T-helper 17 cell (primary cell): ENCODE data around the gene PSAPL1. TPM values are rescaled to one million over a fixed set of nuclear protein-coding genes. Genes with fewer than 3 reads are reported as not detected.

Experiments
- ATAC-seq: fragments of 150-1000 bp; cut with Tn5 transposase; 2 replicates; pipeline ENCODE4 v1.10.0; 2021; ENCODE audit warnings: mild to moderate bottlenecking, moderate library complexity
- DNase-seq, 3 donors: peaks; one replicate each; pipeline versions ENCODE4 v3.0.0 to v3.0.0-alpha.2; 2020 to 2021
- H3K9me3 ChIP-seq: one replicate; pipeline ENCODE4 v1.7.0; 2013; ENCODE audit warnings: low read length, mild to moderate bottlenecking; ENCODE audit not compliant: control insufficient read depth, poor library complexity, severe bottlenecking
- H3K27ac Mint-ChIP-seq: one replicate; pipeline ENCODE4 v1.8.0; 2022; ENCODE audit warnings: mild to moderate bottlenecking, moderate library complexity, mixed read lengths
- H3K27me3 Mint-ChIP-seq: one replicate; pipeline ENCODE4 v1.8.0; 2022; ENCODE audit warnings: mixed read lengths
- H3K36me3 Mint-ChIP-seq: one replicate; pipeline ENCODE4 v1.8.0; 2022; ENCODE audit warnings: low read depth, mixed read lengths
- H3K4me1 Mint-ChIP-seq: one replicate; pipeline ENCODE4 v1.8.0; 2022; ENCODE audit warnings: mild to moderate bottlenecking, mixed read lengths
- H3K4me3 Mint-ChIP-seq: one replicate; pipeline ENCODE4 v1.8.0; 2022; ENCODE audit warnings: mild to moderate bottlenecking, moderate library complexity, mixed read lengths
- total RNA-seq, 4 donors: library from RNA in 2 of 4; stranded (reverse) in 2 of 4; gene quantifications; one replicate each; pipeline ENCODE4 v1.2.3 and lab custom pipeline; 2022 to 2026

The PSAPL1 gene
- total RNA-seq, 2 donors from 2014 or later, result not detected

DNA sequence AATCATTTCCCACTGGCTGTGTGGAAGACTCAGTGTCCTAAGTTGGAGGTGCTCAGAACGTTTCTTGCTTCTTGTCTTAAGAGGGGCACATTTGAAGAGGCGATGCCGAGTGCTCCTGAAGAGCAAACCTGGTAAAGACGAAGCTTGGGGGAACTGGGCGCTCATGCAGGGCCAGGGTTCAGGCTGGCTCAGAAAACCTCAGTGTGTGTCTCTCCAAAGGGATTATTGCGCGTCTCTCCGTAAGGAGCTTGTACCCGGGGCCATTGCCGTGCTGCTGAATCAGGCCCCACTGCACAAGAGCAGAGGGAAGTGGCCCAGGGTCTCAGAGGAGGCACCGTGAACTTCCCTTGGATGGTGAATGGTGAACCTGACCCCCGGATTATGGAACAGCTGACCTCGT is 44.4 kb downstream of the PSAPL1 start:
- Mint-ChIP-seq H3K27ac (no peak overlapping the region), H3K27me3 (peaks cover 27% of the 10 kb centered on the region), H3K4me1 (no peaks in the 10 kb centered on the region), H3K4me3 (no peak overlapping the region), H3K36me3 (no peaks in the 10 kb centered on the region)
- DNase-seq (no peak), ATAC-seq (no peak)
- H3K9me3 ChIP-seq, result no peaks in the 10 kb centered on the region

DNA sequence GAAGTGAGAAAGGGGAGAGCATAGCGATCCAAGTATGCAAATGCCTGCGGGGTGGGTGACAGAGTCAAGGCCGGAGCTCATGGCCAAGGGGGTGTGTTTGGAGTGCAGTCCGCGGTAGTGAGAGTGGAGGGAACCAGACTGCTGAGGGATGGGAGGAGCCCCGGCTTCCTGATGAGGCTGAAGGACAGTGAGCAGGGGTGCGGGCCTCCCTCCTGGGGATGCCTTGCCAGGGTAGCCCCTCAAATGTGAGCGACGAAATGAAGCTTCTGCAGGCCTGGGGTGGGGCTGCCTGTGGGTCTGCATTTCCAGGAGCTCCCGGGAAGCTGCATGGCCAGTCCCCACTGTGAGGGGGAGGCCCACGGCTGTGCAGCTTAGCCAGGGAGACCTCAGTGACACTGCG is 45.0 kb downstream of the PSAPL1 start:
- DNase-seq, result no peak

DNA sequence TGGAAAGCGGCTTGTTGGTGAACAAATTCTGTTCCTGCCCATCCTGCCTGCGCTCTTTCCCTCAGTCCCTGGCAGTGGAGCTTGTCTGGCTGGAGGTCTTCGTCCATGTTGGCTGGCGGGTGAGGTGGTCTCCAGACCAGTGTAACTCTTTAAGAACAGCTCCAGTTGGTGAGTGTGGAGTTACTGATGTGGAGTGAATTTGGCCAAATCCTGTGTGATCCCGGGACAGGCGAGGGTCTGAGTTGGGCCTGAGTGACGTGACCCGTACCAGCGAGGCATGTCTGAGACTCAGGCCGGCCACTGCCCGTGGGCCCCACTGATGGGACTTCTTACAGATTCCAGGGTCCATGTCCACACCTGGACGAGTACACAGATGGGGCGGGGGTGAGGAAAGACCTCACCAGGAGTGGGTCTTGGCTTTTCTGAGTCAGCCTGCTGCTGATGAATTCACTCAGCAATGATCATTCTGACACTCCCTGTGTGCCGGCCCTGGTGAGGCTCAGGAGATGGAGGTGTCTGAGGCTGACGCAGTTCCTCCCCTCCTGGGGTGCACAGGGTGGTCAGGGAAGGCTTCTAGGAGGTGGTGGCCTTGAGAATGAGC is 45.5 kb downstream of the PSAPL1 start:
- no peaks in the 10 kb centered on the region for H3K9me3 ChIP-seq
- no peak overlapping the region for H3K27ac Mint-ChIP-seq
- no peak overlapping the region for H3K4me3 Mint-ChIP-seq
- H3K4me1 Mint-ChIP-seq, result no peaks in the 10 kb centered on the region
- ATAC-seq (no peak), DNase-seq (no peak)
- no peaks in the 10 kb centered on the region for H3K36me3 Mint-ChIP-seq
- peaks cover 27% of the 10 kb centered on the region for H3K27me3 Mint-ChIP-seq

More for the DNA sequence above, 45.0 kb downstream of the PSAPL1 start:
- no peak overlapping the region for H3K27ac Mint-ChIP-seq
- no peaks in the 10 kb centered on the region for H3K9me3 ChIP-seq
- H3K4me3 Mint-ChIP-seq, result no peak overlapping the region
- no peaks in the 10 kb centered on the region for H3K36me3 Mint-ChIP-seq
- no peak for ATAC-seq
- H3K4me1 Mint-ChIP-seq, result no peaks in the 10 kb centered on the region
- H3K27me3 Mint-ChIP-seq, result peaks cover 27% of the 10 kb centered on the region

DNA sequence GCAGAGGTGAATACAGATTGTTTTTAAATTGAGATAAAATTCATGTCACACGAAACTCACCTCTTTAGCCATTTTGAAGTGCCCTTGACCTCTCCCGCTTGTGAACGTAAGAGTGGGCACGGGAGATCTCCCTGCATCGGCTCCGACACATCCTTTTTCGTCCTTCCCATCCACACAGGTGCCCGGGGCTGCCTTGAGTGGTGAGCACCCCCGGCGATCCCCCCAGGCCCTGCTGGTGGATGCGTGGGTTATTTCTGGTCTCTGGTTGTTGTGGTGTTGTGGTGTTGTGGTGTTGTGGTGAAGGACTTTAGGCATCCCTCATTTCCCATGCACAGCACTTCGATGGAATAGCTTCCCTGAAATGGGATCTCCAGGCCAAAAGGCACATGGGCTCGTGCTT is 46.1 kb downstream of the PSAPL1 start:
- ATAC-seq (no peak), DNase-seq (no peak)
- H3K27ac Mint-ChIP-seq, result no peak overlapping the region
- peaks cover 24% of the 10 kb centered on the region for H3K27me3 Mint-ChIP-seq
- H3K4me1 Mint-ChIP-seq, result no peaks in the 10 kb centered on the region
- H3K36me3 Mint-ChIP-seq, result no peaks in the 10 kb centered on the region
- no peak overlapping the region for H3K4me3 Mint-ChIP-seq
- H3K9me3 ChIP-seq, result no peaks in the 10 kb centered on the region

DNA sequence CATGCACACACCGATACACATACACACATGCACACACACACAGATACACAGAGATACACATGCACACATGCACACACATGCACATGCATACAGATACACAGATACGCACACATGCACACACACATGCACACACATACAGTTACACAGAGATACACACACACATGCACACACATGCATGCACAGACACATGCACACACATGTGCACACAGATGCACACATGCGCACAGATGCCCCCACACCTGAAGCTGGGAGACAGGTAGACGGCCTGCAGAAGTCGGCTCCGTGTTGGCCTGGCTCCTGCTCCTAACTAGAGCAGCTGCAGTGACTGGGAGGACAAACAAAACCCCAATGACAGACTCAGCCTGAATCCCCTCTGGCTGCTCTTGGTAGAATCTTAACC is 46.8 kb downstream of the PSAPL1 start:
- Mint-ChIP-seq H3K4me3 (no peak overlapping the region), H3K36me3 (no peaks in the 10 kb centered on the region), H3K27me3 (peaks cover 17% of the 10 kb centered on the region), H3K4me1 (no peaks in the 10 kb centered on the region), H3K27ac (no peak overlapping the region)
- no peaks in the 10 kb centered on the region for H3K9me3 ChIP-seq
- ATAC-seq (no peak), DNase-seq (no peak)

DNA sequence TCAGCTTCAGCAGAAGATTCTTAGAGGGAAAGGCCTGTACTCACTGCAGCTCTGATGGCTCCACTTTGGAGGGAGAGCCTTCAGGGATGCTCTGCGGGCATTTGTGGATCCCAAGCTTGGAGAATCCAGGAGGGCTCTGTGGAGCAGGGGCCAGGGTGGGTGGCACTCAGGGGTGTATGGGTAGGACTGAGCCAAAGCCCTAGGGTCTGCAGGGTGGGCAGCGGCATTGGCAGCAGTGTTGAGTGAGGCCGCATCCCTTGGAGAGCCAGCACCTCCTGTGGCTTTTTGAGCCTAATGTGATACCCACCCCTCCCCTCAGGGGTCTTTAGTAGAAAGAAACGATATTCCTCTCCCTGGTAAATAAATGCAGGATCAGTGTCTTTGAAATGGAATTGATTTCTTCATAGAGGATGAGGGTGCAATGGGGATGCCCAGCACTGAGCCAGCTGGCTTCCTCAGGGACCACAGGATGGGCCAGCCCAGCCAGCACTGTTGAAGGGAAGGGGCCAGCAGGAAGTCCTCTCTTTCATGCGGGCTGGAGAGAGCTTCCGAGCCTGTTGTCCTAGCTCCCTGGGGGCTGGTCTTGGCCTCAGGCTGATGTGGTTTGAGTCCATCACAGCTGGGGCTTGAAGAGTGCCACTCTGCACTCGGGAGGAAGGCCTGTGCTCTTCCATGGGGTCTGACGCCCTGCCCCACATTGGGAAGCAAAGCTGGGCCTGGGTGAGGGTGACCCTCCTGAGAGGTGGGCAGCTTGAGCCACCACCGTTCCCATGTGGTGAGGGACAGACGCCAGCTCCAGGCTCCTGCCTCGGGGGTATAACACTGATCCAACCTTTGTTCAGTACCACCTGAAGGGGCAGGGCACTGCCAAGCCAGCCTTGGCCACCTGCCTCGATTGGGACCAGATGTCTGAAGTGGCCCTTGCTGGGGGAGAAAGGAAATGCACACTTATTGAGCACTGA is 49.5 kb downstream of the PSAPL1 start:
- Mint-ChIP-seq H3K27ac (no peak overlapping the region), H3K27me3 (peaks cover 21% of the 10 kb centered on the region), H3K36me3 (no peaks in the 10 kb centered on the region), H3K4me3 (no peak overlapping the region), H3K4me1 (peaks cover 2% of the 10 kb centered on the region)
- no peak for DNase-seq
- no peak for ATAC-seq
- no peaks in the 10 kb centered on the region for H3K9me3 ChIP-seq

DNA sequence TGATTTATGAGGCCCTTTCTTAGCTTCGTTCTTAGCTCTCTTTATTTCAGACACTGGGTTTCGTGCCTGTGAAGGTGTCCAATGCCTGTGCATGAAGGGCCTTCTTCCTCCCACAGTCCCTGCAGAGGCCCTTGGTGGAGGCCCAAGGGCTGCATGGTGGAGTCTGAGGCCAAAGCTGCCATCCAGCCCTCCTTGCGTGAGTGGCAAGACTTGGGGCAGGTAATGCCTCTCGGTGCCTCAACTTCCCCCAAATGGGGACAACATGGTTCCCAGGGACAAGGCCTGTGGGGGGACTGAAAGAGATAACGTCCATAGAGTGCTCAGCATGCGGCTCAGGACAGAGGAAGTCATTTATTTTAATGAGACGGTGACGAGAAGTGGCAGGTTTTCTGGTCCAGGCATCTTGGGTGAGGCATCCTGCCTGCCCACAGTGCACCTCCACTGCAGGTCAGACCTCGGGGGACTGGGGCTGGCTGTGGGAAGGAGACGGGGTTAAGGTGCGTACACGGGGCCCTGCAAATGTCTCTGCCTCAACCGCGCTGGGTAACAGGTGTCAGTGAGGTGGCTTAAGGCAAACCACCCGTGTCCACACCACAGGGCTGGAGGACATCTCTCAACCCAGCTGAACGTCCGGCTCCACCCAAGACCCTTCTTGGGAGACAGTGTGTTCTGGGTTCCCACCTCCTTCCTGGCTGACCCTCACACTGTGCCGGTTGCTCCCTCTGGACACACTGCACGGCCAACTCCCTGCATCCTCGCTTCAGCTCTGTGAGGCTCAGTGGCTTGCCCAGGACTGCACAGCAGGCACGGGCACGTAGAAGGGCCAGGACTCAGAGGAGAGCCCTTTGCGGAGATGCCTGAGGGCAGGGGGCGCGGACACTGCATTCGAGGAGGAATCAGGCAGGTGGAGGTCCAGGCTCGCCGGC is 50.5 kb downstream of the PSAPL1 start:
- H3K9me3 ChIP-seq, result no peaks in the 10 kb centered on the region
- Mint-ChIP-seq H3K4me1 (peaks cover 2% of the 10 kb centered on the region), H3K36me3 (no peaks in the 10 kb centered on the region), H3K27me3 (peaks cover 22% of the 10 kb centered on the region), H3K27ac (no peak overlapping the region), H3K4me3 (no peak overlapping the region)
- ATAC-seq, result no peak
- DNase-seq, result no peak

DNA sequence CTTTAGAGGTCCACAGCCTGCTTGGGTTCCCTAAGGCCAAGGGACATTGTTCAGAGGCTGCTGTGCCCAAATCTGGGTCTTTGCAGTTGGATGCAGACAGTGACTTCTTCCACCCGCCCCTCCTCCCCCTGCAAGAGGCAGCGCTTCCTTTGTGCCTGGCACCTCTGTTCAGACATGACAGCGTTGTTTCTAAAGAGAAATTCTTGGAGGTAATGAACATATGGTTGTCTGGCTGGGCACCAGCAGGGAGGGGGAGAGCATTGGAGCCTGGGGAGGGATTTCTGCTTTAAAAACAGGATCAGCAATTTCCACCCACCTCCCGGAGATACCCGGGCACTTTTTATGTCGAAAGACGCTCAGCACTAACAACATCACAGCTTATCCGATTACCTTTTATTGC is 51.5 kb downstream of the PSAPL1 start:
- no peak for DNase-seq
- no peak for ATAC-seq
- H3K27ac Mint-ChIP-seq, result no peak overlapping the region
- H3K9me3 ChIP-seq, result no peaks in the 10 kb centered on the region
- H3K4me3 Mint-ChIP-seq, result no peak overlapping the region
- peaks cover 31% of the 10 kb centered on the region for H3K27me3 Mint-ChIP-seq
- no peaks in the 10 kb centered on the region for H3K36me3 Mint-ChIP-seq
- H3K4me1 Mint-ChIP-seq, result peaks cover 2% of the 10 kb centered on the region

DNA sequence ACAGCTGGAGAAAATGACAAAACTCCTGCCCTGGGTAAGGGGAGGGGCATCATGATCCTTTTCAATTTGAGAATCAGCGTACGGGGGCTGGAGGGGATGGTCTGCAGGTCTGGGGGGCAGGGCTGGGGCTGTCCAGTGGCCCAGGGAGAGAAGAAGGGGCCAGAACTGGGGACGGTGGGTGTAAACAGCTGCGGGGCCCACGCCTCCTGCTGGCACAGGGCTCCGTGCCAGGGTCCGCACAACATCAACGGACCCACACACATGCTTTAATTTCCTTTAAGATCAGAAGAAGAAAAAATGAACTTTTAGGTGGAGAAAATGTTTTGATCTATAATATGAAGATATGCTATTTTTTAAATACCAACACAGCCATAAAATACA is 52.1 kb downstream of the PSAPL1 start:
- no peak for DNase-seq
- Mint-ChIP-seq H3K36me3 (no peaks in the 10 kb centered on the region), H3K27ac (no peak overlapping the region), H3K4me1 (peaks cover 2% of the 10 kb centered on the region), H3K27me3 (peaks cover 37% of the 10 kb centered on the region), H3K4me3 (no peak overlapping the region)
- H3K9me3 ChIP-seq, result no peaks in the 10 kb centered on the region
- ATAC-seq, result no peak

DNA sequence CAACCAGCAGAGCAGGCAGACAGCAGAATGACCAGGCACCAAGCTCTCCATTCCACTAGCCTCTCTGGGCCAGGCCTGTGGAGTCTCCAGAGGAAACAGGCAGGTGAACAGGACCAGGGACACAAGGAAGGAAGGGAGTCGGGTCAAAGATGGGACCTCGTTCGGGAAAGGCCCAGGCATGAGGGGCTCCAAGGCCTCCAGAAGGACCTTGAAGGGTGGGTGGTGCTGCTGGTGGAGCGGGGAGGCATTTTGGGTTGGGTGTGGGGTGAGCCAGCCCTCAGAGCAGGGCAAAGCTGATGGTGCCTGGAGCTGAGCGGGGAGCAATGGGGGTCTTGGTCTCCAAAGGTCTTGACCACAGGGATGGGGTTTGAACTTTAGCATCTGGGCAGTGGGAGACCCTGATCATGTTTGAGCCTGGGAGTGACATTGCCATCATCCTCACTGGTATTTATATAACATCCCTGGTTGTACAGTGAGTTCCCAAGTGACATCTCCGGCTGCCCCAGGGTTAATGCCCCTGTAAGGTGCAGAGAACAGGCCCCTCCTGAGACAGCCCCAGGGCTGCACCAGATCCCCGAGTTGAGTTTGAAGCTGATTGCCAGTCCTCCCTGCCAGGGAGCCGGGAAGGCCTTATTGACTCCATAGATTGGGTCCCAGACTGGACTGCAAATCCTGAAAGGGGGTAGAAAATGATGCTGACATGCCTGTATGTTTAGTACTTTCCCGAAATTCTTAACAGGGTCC is 52.7 kb downstream of the PSAPL1 start:
- Mint-ChIP-seq H3K27me3 (peaks cover 43% of the 10 kb centered on the region), H3K4me3 (no peak overlapping the region), H3K27ac (no peak overlapping the region), H3K36me3 (no peaks in the 10 kb centered on the region), H3K4me1 (peaks cover 2% of the 10 kb centered on the region)
- DNase-seq (no peak), ATAC-seq (no peak)
- H3K9me3 ChIP-seq, result no peaks in the 10 kb centered on the region

DNA sequence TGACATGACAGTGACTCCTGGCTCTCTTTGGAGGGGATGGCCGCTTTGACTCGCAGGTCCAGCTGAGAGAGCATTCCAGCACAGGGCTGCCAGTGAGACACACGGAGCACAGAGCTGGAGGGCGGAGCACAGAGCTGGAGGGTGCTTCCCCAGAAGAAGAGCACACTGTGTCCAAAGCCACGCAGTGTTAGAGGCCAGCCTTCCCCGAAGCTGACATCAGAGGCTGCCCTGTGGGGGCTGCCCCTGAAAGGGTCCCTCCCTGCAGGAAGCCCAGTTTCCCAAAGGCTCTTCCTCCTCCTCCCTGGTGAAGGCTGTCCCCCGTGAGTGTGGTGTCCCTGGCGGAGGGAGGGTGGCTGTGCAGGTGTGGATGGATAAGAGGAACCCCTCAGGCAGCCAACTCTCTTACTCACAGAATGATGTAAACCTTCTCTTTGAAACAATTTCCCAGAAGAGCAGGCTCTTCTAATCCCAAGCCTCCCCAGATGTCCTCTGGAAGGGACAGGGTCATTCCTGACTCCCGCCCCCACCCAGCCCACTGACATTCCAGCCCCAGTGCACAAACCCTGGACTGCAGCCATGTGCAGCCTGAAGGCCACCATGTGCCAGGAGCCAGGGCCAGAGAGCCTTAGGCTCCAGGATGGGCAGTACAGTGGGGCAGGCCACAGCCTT is 53.4 kb downstream of the PSAPL1 start:
- peaks cover 44% of the 10 kb centered on the region for H3K27me3 Mint-ChIP-seq
- no peaks in the 10 kb centered on the region for H3K36me3 Mint-ChIP-seq
- no peak overlapping the region for H3K27ac Mint-ChIP-seq

More for the DNA sequence above, 53.4 kb downstream of the PSAPL1 start:
- Mint-ChIP-seq H3K4me3 (no peak overlapping the region), H3K4me1 (peaks cover 2% of the 10 kb centered on the region)
- H3K9me3 ChIP-seq, result no peaks in the 10 kb centered on the region
- no peak for ATAC-seq
- DNase-seq, result no peak
